GM21737 (cell line): Measurements from ENCODE around the gene COA3.

ENCODE experiments used
- ATAC-seq: cut with Tn5 transposase; IDR thresholded peaks from one replicate; pipeline ENCODE4 v1.9.1; 2021; ENCODE audit warnings: mild to moderate bottlenecking, moderate library complexity; ENCODE audit not compliant: unreplicated experiment

COA3 gene, protein sequence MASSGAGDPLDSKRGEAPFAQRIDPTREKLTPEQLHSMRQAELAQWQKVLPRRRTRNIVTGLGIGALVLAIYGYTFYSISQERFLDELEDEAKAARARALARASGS

DNA sequence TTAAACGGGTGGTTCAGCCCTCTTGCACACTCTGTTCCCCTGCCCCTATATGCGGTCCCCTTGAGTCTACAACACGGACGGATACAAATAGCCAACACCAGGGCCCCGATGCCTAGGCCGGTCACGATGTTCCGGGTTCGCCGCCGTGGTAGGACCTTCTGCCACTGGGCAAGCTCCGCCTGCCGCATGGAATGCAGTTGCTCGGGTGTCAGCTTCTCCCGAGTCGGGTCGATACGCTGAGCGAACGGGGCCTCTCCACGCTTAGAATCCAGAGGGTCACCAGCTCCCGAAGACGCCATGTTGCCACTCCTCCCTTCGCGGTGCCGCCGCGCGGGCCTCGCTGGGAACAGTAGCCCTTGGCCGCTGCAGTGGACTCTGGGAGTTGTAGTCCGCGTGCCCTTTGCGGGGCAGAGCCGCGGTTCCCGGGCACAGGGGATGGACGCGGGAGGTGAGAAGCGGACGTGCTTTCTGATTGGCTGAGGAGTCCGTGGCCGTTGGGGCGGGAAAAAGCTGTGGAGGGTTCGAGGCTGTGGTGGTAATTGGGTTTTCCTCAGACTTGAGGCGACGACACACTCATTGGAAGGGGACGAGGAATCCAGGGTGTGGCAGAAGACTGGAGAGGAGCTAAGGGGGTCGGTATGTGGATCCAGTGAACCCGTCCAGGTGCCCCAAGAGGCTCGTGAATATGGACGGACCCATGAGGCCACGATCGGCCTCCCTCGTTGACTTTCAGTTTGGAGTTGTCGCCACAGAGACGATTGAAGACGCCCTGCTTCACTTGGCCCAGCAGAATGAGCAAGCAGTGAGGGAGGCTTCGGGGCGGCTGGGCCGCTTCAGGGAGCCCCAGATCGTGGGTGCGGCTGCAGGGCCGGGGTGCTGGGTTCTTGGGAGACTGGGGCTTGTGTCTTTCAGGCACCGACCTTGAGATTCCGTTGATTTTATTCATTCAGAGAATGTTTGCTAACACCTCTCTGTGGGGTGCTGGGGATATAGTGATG is at the start of gene COA3, which contains the start of gene CNTD1:
TSS of gene COA3 (minus strand) at position 322 of the 998 bp plus-strand sequence. CDS start at position 299, 23 bp downstream.
TSS of gene CNTD1 (plus strand) at position 479 of the 998 bp plus-strand sequence. CDS start at position 686, 207 bp downstream.
- ATAC-seq = peak; percentile 83

DNA sequence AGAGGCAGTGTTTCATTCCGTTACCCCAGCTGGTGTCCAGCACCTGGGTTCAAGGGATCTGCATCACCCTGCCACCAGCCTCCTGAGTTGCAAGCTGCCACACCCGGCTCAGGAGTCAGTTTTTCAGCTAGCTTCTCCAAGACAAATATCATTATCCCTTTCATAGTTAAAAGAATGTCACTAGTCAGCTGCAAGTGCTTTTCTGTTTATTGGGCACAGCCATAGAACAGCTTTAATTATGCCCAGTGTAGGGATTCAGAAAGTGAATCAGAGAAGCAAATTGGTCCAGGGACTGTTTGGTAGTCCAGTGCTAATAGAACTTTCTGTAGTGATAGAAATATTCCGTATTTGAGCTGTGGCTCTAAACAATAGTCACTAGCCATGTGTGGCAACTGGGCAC is 49.6 kb upstream of the COA3 start:
- no peak for ATAC-seq

DNA sequence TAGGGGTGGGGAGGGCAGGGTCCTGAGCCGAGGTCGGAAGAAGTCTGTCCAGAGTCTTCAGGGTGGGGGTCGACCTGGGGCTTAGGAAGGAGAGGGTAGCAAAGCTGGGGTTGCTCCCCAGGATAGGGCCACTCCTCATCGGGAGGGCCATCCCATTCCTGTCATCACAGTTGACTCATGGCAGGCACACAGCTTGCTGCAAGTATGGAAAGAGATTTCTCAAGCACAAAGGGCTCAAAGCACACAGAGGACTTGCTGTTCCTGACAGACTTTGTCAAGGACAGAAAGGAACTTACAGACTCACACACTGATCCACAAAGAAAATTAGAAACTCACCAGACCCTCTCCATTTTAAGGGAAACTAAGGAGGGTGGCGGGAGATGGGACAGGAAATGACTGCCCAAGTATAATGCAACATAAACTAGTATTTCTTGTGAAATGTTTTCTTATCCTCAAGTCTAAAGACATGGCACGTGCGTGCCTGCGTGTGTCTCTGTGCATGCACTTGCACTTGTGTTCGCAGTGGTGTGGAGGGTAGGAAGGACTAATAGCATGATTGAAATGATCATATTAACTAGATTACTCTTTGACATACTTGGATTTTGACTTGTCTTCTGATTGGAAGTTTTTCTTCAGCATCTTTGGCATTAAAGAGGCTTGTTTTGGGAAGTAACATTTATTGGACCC is 48.2 kb upstream of the COA3 start:
- ATAC-seq = no peak

DNA sequence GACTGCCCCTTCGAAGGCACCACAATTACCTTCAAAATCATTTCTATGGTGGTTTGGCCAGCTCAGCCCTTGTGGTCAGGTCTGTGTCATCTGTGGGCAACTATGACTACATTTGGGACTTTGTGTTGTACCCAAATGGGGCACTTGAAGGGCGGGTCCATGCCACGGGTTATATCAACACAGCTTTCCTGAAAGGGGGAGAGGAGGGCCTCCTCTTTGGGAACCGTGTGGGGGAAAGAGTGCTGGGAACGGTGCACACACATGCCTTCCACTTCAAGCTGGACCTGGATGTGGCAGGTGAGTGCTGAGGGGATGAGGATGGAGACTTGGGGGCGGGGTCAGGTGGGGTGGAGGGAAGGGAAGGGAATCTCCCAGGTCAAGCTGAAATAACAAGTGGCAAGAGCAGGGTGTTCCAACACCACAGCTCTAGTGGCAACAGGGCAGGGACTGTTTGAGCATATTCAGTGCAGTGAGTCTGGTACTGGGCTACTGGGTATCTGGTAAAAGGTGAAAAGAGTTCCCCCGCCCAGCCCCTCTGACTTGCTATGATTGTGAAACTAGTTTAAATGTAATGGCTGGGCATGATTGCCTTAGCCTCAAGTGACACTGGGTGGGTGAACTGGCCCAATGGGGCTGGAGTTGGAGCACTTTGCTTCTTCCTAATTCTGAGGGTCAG is 47.6 kb upstream of the COA3 start:
- no peak for ATAC-seq

DNA sequence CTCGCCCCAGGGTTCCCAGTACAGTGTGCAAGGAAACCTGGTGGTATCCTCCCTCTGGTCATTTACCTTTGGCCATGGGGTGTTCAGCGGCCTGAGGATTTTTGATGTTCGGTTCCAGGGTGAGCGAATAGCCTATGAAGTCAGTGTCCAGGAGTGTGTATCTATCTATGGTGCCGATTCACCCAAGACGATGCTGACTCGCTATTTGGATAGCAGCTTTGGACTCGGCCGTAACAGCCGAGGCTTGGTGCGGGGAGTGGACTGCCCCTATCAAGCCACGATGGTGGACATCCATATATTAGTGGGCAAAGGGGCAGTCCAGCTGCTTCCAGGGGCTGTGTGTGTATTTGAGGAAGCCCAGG is 47.0 kb upstream of the COA3 start:
- no peak for ATAC-seq

DNA sequence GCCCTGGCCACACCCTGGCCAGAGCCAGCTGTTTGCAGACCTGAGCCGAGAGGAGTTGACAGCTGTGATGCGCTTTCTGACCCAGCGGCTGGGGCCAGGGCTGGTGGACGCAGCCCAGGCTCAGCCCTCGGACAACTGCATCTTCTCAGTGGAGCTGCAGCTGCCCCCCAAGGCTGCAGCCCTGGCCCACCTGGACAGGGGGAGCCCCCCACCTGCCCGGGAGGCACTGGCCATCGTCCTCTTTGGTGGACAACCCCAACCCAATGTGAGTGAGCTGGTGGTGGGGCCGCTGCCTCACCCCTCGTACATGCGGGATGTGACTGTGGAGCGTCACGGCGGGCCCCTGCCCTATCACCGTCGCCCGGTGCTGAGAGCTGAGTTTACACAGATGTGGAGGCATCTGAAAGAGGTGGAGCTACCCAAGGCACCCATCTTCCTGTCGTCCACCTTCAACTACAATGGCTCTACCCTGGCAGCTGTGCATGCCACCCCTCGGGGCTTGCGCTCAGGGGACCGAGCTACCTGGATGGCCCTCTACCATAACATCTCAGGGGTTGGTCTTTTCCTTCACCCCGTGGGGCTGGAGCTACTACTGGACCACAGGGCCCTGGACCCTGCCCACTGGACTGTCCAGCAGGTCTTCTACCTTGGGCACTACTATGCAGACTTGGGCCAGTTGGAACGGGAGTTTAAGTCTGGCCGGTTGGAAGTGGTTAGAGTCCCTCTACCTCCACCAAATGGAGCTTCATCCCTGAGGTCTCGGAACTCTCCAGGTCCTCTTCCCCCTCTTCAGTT is 46.5 kb upstream of the COA3 start:
- ATAC-seq = no peak

DNA sequence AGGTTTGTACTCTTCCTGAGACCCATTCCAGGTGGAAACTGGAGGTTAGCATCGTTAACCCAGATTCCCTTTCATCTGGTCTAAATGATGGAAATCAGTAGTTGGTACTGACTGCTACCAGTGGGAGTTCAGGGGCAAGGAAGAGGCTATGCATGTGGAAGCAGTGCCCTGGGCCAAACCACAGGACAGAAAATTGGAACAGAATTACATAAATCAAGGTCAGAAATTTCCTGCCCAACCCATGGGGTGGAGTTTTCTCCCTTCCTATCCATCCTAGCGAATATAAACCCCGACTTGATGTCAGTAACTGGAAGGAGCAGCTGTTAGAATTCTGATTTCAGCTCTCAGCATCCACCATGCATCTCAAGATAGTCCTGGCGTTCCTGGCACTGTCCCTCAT is 45.8 kb upstream of the COA3 start, which contains the start of gene AOC2:
TSS of gene AOC2 (plus strand) at position 310 of the 400 bp plus-strand sequence. CDS start at position 357, 47 bp downstream.
- ATAC-seq = no peak

DNA sequence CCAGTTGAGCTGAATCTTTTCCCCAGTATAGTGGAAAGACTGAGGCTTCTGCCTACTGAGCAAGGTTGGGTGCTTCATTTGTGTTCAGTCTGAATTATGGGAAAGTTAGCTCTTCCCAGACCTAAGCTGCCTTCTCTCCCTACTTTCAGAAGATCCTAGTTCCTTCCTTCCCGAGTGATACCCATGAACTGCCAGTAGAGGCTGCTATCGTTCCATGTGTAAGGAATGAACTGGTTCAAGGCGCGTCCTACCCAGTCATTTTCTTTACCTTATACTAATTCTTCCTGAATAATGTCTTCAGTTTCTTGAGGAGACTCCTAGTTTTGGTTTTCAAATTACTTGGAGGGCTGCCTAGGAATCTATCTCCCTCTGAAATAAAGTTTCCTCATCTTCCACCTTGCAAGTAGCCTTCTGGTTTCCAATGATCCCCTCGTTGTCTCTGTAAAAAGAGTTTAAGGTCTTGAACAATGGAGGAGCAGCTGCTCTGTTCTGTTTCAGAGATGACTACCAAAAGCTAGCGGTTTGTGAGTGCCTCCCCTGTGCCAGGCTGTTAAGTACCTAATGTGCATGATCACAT is 44.9 kb upstream of the COA3 start:
- ATAC-seq = no peak

DNA sequence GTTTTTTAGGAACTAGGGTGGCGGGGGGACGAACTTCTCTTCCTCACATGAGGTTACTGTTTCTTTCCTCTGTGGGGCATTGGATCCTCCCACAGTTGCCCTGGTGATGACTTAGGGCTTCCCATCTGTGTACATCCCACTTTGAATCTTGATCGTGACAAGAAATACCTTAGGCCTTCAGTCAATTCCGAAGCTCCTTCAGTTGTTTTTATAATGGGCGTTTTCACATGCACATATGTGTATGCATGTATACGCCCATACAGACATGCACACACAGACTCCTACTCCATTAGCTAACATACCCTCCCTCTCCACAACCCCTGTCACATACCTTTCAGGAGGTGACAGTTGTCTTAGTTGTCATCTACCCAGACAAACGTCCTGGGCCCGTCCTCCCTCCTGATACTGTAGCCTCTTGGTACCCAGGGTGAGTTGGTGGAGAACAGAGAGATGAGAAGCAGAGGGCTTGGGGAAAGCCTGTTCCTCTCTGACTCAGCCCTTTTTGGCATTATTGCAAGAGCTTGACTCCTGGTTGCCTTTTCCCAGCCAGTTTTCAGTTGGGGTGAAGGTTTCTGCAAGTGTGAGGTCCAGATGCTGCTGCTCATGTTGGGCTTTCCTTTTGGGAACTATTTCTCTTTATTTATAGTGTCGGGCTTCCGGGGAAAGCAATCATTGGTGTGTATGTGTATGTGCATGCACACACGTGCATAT is 43.6 kb upstream of the COA3 start:
- ATAC-seq = no peak

DNA sequence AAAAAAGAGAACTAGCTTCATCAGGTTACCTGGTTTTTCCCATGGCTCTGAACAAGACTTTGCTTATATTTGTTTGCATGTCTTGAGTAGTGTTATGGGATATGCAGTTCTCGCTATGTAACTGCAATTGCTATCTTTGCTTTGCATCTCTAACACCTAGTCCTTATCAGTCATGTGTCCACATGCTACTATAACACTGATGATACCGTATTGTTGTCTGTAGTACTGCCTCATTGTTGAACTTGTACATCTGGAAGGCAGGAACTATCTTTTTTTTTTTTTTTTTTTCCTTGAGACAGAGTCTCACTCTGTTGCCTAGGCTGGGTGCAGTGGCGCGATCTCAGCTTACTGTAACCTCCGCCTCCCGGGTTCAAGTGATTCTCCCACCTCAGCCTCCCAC is 37.2 kb upstream of the COA3 start:
- ATAC-seq = no peak

DNA sequence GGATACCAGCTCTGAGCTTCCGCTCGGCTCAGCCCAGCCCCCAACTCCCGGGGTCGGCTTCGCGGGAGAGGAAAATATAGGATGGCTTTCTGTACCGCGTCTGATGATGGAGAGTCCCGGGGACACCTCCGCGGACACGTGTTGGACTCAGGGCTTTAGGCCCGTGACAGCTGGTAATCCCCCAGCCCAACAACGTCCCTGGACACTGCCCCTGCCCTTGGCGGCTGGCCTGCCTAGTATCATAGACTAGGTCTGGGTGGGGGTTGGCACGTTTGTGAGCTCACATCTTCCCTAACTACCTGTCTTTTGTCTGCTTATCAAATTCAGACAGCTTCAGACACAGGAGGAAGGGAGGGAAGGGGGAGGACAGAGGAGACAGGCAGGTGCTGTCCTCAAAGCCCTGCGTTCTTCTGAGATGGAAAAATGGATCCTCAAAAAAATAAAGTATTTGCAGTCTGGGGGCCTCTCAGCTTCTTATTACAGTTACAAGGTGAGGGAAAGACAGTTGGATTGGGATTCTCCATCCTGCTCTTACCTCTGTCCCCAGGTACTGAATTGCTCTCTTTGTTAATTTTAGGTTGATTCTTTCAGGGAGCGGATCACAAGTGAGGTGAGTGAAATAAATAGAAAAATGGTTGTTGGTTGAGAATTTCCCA is 35.4 kb upstream of the COA3 start:
- peak; percentile 23 for ATAC-seq

DNA sequence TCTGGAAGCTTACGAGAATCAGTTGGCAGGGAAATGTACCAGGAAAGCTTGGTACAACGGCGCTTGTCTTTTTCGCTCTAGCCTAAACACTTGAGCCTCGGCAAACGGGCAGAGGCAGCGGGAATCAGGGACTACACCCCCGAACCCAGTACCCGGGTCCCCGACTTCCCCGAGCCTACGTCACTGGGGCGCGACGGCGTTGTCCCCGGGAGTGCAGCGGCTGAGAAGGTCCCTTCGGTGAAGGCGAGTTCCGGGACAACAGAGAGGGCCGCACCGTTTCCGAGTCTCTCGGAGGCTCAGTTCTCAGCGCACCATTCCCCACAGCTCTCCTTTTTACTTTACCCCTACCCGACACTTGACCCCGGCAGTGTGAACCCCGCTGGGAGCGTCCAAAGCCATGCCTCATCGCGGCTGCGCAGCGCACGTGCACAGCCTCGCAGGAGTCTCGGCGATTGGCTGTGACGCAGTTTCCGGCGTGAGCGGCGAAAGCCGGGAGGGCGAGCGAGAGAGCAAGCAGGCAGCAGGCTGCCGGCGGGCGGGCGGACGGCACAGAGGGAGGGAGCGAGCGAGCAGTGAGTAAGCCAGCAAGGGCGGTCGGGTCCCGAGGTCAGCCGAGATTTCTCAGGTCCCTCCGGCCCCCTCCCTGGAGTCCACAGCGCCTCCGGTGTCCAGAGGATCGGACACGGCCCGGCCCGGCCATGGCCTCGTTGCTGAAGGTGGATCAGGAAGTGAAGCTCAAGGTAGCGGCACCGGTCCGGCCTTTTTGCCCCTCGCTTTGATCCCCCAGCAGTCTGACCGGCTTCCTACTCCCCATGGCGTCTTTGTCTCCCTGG is 34.6 kb upstream of the COA3 start, which contains the start of gene PSME3:
TSS of gene PSME3 (plus strand) at position 464 of the 833 bp plus-strand sequence. CDS start at position 699, 235 bp downstream.
- peak; percentile 77 for ATAC-seq

DNA sequence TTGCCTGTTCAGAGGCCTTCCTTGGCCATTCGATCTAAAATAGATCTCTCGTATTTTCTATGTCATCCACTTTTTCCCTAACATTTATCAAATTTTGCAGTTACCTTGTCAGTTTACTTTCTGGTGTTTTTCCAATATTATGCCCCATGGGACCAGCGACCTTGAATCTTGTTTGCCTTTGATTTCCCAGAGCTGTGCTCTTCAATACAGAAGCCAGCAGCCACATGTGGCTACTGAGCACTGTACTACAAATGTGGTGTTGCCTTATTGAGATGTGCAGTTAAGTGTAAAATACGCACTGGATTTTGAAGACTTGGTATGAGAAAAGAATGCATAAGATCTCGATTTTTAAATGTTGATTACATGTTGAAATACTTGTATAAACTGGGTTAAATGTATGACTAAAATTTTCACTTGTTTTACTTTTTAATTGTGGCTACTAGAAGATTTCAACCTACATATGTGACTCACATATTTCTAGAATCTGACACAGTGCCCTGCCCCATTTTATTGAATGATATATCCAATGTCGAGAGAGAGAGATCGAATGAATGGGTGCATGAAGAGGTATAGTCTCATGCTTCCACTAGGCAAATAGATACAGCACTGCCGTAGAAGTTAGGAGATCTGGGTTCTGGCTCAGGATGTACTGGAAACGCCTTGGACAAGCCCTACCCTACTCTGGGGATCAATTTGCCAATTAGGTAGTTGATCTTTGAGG is 33.9 kb upstream of the COA3 start:
- no peak for ATAC-seq

DNA sequence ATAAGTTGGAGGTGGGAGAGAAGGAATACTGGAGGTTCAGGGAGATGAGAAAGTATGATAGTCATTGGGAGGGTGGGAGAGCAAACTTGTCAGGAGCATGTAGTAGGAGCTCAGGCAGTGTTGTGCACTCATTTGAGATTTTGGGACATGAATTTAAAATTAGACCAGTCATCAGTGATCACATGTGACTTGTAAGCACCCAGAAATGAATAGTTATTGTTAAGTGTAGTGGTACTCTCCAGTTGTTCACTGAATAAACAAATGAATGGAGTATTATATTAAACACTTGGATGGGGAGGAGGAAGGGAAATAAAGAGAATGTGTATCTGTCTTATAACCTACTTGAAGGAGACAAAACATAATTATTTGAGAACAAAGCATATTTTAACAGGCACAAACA is 32.5 kb upstream of the COA3 start:
- no peak for ATAC-seq

DNA sequence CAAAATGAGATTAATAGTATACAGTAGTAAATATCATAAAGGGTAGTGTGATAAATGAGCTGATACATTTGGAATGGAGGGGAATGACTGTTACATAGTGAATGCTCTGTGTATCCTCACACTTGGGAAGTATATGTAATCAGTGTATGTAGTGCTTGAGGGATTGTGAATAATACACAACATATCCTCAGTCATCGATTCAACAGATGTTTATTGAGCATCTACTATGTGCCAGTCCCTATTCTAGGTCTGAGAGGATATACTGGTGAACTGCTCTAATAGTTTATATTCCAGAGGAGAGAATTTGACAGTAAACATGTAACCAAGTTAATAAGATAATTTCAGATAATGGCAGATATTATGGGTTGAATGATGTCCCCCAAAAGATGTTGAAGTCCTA is 29.0 kb upstream of the COA3 start:
- no peak for ATAC-seq

DNA sequence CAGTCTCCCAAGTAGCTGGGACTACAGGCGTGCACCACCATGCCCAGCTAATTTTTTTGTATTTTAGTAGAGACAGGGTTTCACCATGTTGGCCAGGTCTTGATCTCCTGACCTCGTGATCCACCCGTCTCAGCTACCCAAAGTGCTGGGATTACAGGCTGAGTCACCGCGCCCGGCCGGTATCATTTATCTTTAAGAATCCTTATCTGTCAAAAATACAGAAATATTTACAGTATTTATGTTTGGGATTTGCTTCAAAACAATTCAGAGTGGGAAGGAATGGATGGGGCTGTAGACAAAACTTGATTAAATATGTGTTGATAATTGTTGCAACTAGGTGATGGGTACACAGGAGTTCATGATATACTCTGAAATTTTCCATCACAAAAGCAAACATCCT is 22.7 kb upstream of the COA3 start:
- no peak for ATAC-seq

DNA sequence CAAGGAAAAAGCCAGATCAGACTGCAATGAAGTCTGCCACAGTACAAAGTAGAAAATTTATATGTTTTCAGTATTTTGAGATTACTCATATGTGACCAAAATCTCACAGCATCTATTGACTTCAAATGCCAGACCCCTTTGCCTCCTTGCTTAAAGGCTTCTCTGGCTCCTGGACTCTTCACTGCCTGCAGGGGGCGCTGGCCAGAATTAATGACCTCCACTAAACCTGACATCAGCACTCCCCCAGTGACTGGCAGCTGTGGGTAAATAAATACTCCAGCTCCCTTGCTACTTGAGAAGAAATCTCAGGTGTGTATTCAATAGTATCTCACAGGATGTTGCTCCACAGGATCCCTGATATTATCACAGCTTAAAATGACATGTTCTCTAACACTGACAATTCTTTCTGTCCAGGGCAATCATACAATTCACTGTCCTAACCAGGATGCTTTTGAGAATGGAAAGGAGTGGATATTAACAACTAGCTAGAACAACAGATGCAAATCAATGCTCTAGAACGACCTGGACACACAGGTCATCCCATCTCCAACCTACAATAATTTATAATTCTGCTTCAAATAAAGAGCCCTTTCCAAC is 21.5 kb upstream of the COA3 start:
- ATAC-seq = no peak
